SU-DHL-6 (cell line): ENCODE measurements around the gene CFAP99.

ENCODE experiments used
- EZH2phosphoT487 ChIP-seq: fragments of 200-600 bp; sonication (generic), shearing (Covaris generic); conservative IDR thresholded peaks from 2 replicates; pipeline ENCODE4 v1.6.1; 2018; ENCODE audit warnings: mild to moderate bottlenecking, antibody characterized with exemption, low read length, moderate library complexity, mixed read lengths
- TF ChIP-seq, protein P1 (sequence below): fragments of 200-600 bp; sonication (generic); IDR thresholded peaks from one replicate; pipeline ENCODE4 v1.5.1; 2017; ENCODE audit warnings: antibody characterized with exemption, mild to moderate bottlenecking, low read length, moderate library complexity; ENCODE audit not compliant: insufficient read depth, poor library complexity, severe bottlenecking

DNA sequence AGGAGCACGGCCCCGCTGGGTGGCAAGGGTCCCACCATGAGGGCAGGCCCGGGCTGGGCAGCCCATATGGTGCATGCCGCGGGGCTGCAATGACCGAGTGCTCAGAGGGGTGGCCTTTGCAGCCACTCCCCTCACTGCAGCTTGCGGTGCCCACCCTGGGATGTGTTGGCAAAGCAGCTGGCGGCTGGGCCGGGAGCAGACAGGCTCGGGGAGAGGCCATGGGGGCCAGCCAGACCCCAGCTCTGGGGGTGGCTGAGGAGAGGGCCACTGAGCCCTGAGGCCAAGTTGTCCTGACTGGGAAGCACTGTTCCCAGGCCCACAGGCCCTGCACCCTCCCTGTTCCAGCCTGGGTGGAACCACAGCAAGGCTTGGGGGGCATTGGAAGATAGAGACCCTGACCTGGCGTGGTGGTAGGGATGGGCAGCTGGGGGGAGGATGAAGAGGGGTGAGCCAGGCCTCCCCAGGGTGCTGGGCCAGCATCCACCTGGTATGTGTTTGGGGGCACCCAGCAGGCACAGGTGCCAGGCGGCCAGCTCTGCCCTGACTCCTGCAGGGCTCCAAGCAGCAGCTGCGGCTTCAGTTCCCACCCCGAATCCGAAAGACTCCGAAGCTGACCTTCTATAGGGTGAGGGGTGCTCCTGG, 31.8 kb downstream of the CFAP99 start:
- TF ChIP-seq, protein P1, sequence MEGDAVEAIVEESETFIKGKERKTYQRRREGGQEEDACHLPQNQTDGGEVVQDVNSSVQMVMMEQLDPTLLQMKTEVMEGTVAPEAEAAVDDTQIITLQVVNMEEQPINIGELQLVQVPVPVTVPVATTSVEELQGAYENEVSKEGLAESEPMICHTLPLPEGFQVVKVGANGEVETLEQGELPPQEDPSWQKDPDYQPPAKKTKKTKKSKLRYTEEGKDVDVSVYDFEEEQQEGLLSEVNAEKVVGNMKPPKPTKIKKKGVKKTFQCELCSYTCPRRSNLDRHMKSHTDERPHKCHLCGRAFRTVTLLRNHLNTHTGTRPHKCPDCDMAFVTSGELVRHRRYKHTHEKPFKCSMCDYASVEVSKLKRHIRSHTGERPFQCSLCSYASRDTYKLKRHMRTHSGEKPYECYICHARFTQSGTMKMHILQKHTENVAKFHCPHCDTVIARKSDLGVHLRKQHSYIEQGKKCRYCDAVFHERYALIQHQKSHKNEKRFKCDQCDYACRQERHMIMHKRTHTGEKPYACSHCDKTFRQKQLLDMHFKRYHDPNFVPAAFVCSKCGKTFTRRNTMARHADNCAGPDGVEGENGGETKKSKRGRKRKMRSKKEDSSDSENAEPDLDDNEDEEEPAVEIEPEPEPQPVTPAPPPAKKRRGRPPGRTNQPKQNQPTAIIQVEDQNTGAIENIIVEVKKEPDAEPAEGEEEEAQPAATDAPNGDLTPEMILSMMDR: no peak
- TF ChIP-seq EZH2phosphoT487: no peak
